CD4-positive, alpha-beta T cell treated with Interleukin-15 for 1 hour (primary cell): ENCODE data around the gene RAB37.

Experiments
- DNase-seq: peaks from one replicate; pipeline ENCODE4 v3.0.0-alpha.2; 2020

The RAB37 gene

DNA sequence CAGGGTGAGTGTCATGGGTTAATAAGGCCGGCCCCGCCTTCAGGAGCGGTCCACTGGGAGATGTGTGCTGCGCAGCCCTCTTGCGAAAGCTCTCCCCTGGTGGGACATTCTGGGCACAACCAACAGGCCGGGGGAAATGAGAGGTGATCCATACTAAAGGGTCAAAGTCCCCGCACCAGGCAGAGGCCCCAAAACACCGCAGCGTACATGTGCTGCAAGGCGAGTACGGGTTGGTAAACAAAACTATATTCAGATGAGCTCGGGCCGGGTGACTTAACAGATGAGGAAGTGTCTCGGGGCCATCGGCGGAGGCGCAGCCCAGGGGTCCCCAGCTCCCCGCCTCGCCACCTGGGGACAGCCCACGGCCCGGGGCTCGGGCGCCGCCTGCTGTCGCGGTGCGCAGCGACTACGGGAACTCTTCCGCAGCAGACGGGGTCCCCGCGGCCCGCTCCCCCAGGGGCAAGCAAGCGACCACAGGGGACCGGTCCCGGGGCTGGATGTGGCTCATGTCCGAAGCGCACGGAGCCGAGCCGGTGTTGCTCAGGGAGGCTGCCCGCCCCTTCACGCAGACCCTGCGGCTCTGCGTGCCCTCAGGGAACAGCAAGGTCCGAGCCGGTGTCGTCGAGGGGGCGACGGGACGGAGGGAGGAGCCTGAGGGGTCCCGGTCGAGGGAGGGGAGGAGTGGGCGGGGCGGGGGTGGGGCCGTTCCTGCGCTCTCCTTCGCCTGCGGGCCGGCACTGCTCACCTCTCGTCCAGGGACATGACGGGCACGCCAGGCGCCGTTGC, at the start of gene RAB37:
TSS of gene RAB37 (plus strand) at position 744 of the 786 bp plus-strand sequence. CDS start at position 761, 17 bp downstream.
- DNase-seq = peak; percentile 74

DNA sequence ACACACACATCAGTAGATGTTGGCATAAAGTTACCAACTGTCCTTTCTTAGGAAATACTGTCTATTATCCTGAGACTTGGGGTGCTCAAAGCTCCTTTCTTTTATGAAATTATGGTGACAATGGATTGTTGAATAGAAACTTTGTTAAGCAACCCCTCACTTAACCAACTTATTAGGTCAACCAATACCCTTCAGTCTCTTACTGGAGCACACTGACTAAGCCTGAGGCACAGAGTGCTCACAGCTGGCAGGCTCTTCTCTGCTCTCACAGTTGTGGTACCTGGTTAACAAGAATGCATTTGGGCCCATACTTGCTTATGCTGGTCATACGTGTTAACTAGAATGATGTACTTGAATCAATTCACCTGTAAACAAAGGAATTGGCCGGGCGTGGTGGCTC, 49.2 kb upstream of the RAB37 start:
- DNase-seq = no peak

DNA sequence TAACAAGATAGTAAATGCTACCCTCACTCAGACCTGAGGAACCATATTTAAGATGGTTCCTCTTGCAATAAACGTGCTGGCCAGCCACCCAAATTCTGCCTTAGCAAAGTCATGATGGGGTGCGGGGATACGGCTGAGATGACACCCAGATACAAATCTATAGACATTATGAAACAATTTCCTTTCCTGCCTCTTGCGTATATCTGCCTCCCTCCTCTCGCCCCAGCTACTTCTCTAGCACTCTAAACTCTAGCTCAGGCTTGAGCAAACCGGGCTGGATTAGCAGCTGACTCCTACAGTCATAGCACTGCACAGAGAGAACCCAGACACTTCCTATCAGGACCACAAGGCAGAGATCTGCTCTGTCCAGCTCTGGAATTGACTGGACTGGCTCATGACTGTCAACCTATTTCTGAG, 46.6 kb upstream of the RAB37 start:
- DNase-seq = peak; percentile 65

DNA sequence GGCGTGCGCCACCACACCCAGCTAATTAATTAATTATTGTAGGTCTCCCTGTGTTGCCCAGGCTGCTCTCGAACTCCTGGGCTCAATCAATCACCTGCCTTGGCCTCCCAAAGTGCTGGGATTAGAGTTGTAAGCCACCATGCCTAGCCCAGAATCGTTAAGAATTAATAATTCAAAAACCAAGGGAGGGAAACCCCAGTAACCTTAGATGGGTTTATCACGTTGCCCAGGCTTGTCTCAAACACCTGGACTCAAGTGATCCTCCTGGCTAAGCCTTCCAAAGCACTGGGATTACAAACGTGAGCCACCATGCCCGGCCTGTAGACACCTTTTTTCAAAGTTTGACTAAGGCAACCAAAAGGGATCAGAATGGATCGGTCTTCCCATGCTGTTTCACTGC, 45.9 kb upstream of the RAB37 start:
- DNase-seq = no peak

- no peak for DNase-seq
Observed at GRCh38 chr17:74694081-74694480, 43.0 kb upstream of the RAB37 start.

GRCh38 chr17:74695629-74696028, 41.4 kb upstream of the RAB37 start:
- no peak for DNase-seq

GRCh38 chr17:74697515-74697914, 39.5 kb upstream of the RAB37 start:
- DNase-seq = no peak

- DNase-seq = no peak
Observed at GRCh38 chr17:74698069-74698468, 39.0 kb upstream of the RAB37 start.

- no peak for DNase-seq
Observed at GRCh38 chr17:74699236-74699635, 37.8 kb upstream of the RAB37 start.

GRCh38 chr17:74702116-74702871, 34.8 kb upstream of the RAB37 start:
- no peak for DNase-seq

DNA sequence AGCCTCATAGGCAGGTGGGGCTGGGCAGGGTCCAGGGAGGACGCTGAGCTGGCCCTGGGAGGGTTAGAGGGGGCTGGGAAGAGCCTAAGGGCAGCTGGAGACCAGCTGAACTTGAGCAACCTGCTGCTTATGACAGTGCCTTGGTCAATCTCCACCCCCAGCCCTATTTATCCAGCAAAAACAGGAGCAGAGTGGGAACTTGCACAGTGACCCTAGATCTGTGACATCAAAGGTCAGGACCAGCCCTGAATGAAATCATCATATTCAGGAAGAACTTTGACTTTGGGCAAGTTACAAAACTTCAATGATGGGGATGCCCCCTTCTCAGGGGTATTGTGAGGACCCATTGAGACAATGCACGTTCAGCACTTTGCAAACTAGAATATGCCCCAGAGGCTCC, 33.7 kb upstream of the RAB37 start:
- DNase-seq = no peak

- no peak for DNase-seq
Observed at GRCh38 chr17:74704544-74704943, 32.5 kb upstream of the RAB37 start.

- DNase-seq = no peak
Observed at GRCh38 chr17:74711058-74711824, 25.8 kb upstream of the RAB37 start.

DNA sequence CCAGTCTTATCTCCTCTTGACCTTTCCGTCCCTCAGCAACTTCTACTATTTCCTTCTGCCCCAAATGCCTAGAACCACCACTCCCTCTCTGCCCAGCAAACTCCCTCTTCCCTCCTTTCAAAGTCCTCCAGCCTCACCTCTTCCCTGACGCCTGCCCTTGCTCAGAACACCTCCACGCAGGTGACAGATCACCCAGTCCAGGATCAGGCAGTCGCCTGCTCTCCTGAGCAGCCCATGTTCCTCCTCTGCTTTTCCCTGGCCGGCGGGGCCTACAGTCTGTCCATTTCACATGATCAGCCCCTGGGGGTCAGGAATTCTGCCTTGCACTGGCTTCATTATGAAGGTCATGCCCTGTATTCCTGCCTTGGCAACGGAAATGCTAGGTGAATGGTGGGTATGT, 24.8 kb upstream of the RAB37 start:
- DNase-seq = no peak

DNA sequence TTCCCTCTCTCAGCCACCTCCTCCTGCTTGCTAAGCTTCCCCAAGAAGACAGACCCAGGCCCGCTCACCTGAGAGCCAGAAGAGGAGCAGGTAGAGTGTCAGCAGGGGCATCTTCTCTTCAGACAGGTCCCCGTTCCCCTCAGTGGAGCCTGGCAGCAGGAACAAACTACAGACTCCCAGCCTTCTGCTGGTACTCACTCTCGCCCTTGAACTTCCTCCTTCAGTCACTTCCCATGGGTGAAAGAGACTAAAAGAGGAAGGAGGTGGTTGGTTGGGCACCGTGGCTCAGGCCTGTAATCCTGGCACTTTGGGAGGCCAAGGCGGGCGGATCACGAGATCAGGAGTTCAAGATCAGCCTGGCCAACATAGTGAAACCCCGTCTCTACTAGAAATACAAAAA, 24.3 kb upstream of the RAB37 start, which contains the start of gene CD300LF:
TSS of gene CD300LF (minus strand) at position 168 of the 400 bp plus-strand sequence. CDS start at position 111, 57 bp downstream.
- peak; percentile 63 for DNase-seq

DNA sequence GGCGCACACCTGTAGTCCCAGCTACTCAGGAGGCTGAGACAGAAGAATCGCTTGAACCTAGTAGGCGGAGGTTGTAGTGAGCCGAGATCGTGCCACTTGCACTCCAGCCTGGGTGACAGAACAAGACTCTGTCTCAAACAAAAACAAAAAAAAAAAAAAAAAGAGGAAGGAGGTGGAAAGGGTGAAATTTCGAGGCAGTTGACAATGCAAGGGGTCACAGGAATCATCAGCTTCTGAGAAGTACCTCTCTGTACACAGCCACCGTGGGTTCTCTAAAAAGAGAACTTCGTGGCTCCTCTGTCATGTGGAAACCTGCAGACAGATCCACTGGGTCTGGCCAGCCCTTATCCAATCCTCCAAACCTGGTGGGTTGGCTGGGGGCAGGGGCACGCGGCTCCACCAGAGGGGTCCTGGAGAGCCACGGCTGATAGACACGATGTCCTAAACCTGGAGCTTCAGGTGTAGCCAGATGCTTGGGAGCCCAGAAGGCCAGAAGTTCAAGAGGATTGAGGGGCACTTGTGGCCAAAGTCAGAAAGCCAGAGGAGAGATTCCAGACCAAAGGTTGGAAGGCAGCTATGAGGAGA, 23.8 kb upstream of the RAB37 start:
- no peak for DNase-seq

GRCh38 chr17:74715144-74715543, 21.9 kb upstream of the RAB37 start:
- no peak for DNase-seq

GRCh38 chr17:74720506-74720905, 16.6 kb upstream of the RAB37 start:
- DNase-seq = no peak

- DNase-seq = no peak
Observed at GRCh38 chr17:74722782-74723181, 14.3 kb upstream of the RAB37 start.

- no peak for DNase-seq
Observed at GRCh38 chr17:74723891-74724290, 13.2 kb upstream of the RAB37 start.

- no peak for DNase-seq
Observed at GRCh38 chr17:74725111-74725510, 11.9 kb upstream of the RAB37 start.

GRCh38 chr17:74728033-74728701, 8.9 kb upstream of the RAB37 start:
- no peak for DNase-seq
